GM18861 (cell line): ENCODE results near the gene APOA4.

Source experiments
- ATAC-seq: cut with Tn5 transposase; IDR thresholded peaks from one replicate; pipeline ENCODE4 v1.9.1; 2021; ENCODE audit not compliant: unreplicated experiment

Gene APOA4

GRCh38 chr11:116786326-116786725, 36.8 kb downstream of the APOA4 start:
- no peak for ATAC-seq

- ATAC-seq, result no peak
Measured at GRCh38 chr11:116782728-116783127, 40.4 kb downstream of the APOA4 start.

- ATAC-seq, result no peak
Measured at GRCh38 chr11:116778556-116778955, 44.5 kb downstream of the APOA4 start.

- ATAC-seq, result no peak
Measured at GRCh38 chr11:116777056-116777455, 46.0 kb downstream of the APOA4 start.

- no peak for ATAC-seq
Measured at GRCh38 chr11:116776522-116776984, 46.6 kb downstream of the APOA4 start.

- no peak for ATAC-seq
Measured at GRCh38 chr11:116775975-116776374, 47.1 kb downstream of the APOA4 start.

- ATAC-seq, result no peak
Measured at GRCh38 chr11:116774661-116775060, 48.4 kb downstream of the APOA4 start.

GRCh38 chr11:116773203-116774097, 49.7 kb downstream of the APOA4 start:
- peak; percentile 33 for ATAC-seq

GRCh38 chr11:116772443-116773202, 50.5 kb downstream of the APOA4 start, which contains the start of gene BUD13:
Gene BUD13 (minus strand): TSS chr11:116772987. CDS start chr11:116772964, 23 bp downstream.
- ATAC-seq, result peak; percentile 65

GRCh38 chr11:116771935-116772334, 51.2 kb downstream of the APOA4 start:
- ATAC-seq, result no peak
